Gastrocnemius medialis (tissue), 4 donors: ENCODE measurements around the gene JPH2. TPM values are rescaled to one million over a fixed set of nuclear protein-coding genes. Genes with fewer than 3 reads are reported as not detected.

Experiments used
- ATAC-seq, 2 donors: fragments of 150-250 bp; one replicate each; pipeline ENCODE4 v1.9.1; 2016
- DNase-seq, 2 donors: peaks; one replicate each; pipeline ENCODE4 v3.0.0-alpha.2; 2019
- H3K27ac ChIP-seq, 4 donors: fragments of 200-600 bp; sonication (generic); 1 replicate in 1 of 4; 2 replicates in 3 of 4; pipeline ENCODE4 v1.5.1; 2016 to 2018; ENCODE audit warnings: mild to moderate bottlenecking in 2 of 4, moderate library complexity in 1 of 4
- H3K27me3 ChIP-seq, 3 donors: fragments of 200-600 bp; sonication (generic) in 2 of 3; 1 replicate in 1 of 3; 2 replicates in 2 of 3; pipeline versions ENCODE4 v1.5.1 to v1.6.0; 2016 to 2019; ENCODE audit warnings: mild to moderate bottlenecking in 1 of 3, moderate library complexity in 1 of 3
- H3K36me3 ChIP-seq, 2 donors: fragments of 200-600 bp; sonication (generic) in 1 of 2; one replicate each; pipeline ENCODE4 v1.5.1; 2017 to 2018
- H3K4me1 ChIP-seq, 2 donors: fragments of 200-600 bp; sonication (generic) in 1 of 2; one replicate each; pipeline ENCODE4 v1.5.1; 2016 to 2017; ENCODE audit warnings: mild to moderate bottlenecking in 2 of 2
- H3K4me3 ChIP-seq, 4 donors: fragments of 200-600 bp; sonication (generic) in 3 of 4; 1 replicate in 1 of 4; 2 replicates in 3 of 4; pipeline ENCODE4 v1.5.1; 2016 to 2019; ENCODE audit warnings: mild to moderate bottlenecking in 2 of 4
- H3K9me3 ChIP-seq, 3 donors: fragments of 200-600 bp; sonication (generic) in 2 of 3; 1 replicate in 1 of 3; 2 replicates in 2 of 3; pipeline ENCODE4 v1.5.1; 2016 to 2019
- CTCF ChIP-seq, 5 experiments: fragments of 450-650 bp in 3 of 5; fragments of 200-600 bp in 2 of 5; sonication (generic) in 2 of 5; IDR thresholded peaks in 4 of 5; conservative IDR thresholded peaks in 1 of 5; 1 replicate in 4 of 5; 2 replicates in 1 of 5; pipeline ENCODE4 v1.5.1; 2016 to 2019; ENCODE audit warnings: antibody characterized with exemption in 5 of 5, mild to moderate bottlenecking in 3 of 5, moderate library complexity in 3 of 5
- POLR2A ChIP-seq, 2 donors: fragments of 450-650 bp; IDR thresholded peaks; one replicate each; pipeline ENCODE4 v1.6.1; 2017; ENCODE audit warnings: antibody characterized with exemption in 2 of 2, mild to moderate bottlenecking in 2 of 2, moderate library complexity in 2 of 2
- in situ Hi-C, 4 donors: fragments of 200-750 bp; cut with MboI; loops; one replicate each; pipeline versions ENCODE4 v1.15.0 to v1.8.0; 2017; ENCODE audit warnings: low sequenced_read_pairs in 4 of 4
- intact Hi-C: fragments of 100-400 bp; cut with DNase I; formaldehyde crosslinking; loops from one replicate; pipeline ENCODE4 v1.15.1; 2023; ENCODE audit warnings: low total_unique reads
- total RNA-seq, 4 donors: library from RNA; depleted of rRNA; stranded (reverse); fragments of >200 nt; gene quantifications; one replicate each; pipeline versions ENCODE4 v1.1.0 to v1.2.3, GENCODE V29; 2016

JPH2 gene
- total RNA-seq, 4 donors from 2014 or later: 18.3 to 86.6 (median 38.0) TPM

GRCh38 chr20:44073011-44073674, 113.8 kb downstream of the JPH2 start:
- in situ Hi-C loops: loop anchor here in 1 of 4 donors (10.0 kb wide), 1 partner anchor 318 kb away; no protein-coding TSS in a partner anchor
- Histone ChIP-seq H3K36me3 (no peaks in the 10 kb centered on the region), H3K27me3 (no peaks in the 10 kb centered on the region), H3K4me1 (no peaks in the 10 kb centered on the region), H3K9me3 (no peaks in the 10 kb centered on the region), H3K27ac (no peak overlapping the region), H3K4me3 (no peak overlapping the region)
- DNase-seq (no peak), ATAC-seq (no peak)
- no peak for TF ChIP-seq CTCF (IDR thresholded peaks at IDR 0.05 in 4 of 5, conservative IDR thresholded peaks at IDR 0.05 in 1 of 5)
- TF ChIP-seq POLR2A (IDR thresholded peaks at IDR 0.05): no peak
- intact Hi-C loops: no loop called here

GRCh38 chr20:44072384-44072783, 114.6 kb downstream of the JPH2 start:
- TF ChIP-seq POLR2A (IDR thresholded peaks at IDR 0.05): no peak
- TF ChIP-seq CTCF (IDR thresholded peaks at IDR 0.05 in 4 of 5, conservative IDR thresholded peaks at IDR 0.05 in 1 of 5): no peak
- Histone ChIP-seq H3K4me3 (no peak overlapping the region), H3K4me1 (no peaks in the 10 kb centered on the region), H3K36me3 (no peaks in the 10 kb centered on the region), H3K27ac (no peak overlapping the region), H3K9me3 (no peaks in the 10 kb centered on the region), H3K27me3 (no peaks in the 10 kb centered on the region)
- DNase-seq (no peak), ATAC-seq (no peak)
- in situ Hi-C loops (loop anchor here in 1 of 4 donors (10.0 kb wide), 1 partner anchor 318 kb away; no protein-coding TSS in a partner anchor), intact Hi-C loops (no loop called here)

GRCh38 chr20:44071526-44072111, 115.4 kb downstream of the JPH2 start:
- in situ Hi-C loops: loop anchor here in 1 of 4 donors (10.0 kb wide), 1 partner anchor 317 kb away; no protein-coding TSS in a partner anchor
- no peaks in the 10 kb centered on the region for H3K27me3 ChIP-seq
- intact Hi-C loops: no loop called here
- ATAC-seq (no peak), DNase-seq (peak in 1 of 2 donors; percentile 5)
- H3K4me1 ChIP-seq: no peaks in the 10 kb centered on the region
- H3K27ac ChIP-seq: no peak overlapping the region
- no peak for TF ChIP-seq POLR2A (IDR thresholded peaks at IDR 0.05)
- TF ChIP-seq CTCF (IDR thresholded peaks at IDR 0.05 in 4 of 5, conservative IDR thresholded peaks at IDR 0.05 in 1 of 5): no peak
- no peaks in the 10 kb centered on the region for H3K9me3 ChIP-seq
- H3K36me3 ChIP-seq: no peaks in the 10 kb centered on the region
- no peak overlapping the region for H3K4me3 ChIP-seq

GRCh38 chr20:44071057-44071456, 115.9 kb downstream of the JPH2 start:
- DNase-seq: peak in 1 of 2 donors; percentile 2
- TF ChIP-seq CTCF (IDR thresholded peaks at IDR 0.05 in 4 of 5, conservative IDR thresholded peaks at IDR 0.05 in 1 of 5) (no peak), POLR2A (IDR thresholded peaks at IDR 0.05) (no peak)
- Histone ChIP-seq H3K4me3 (no peak overlapping the region), H3K27ac (no peak overlapping the region), H3K4me1 (no peaks in the 10 kb centered on the region), H3K9me3 (no peaks in the 10 kb centered on the region), H3K36me3 (no peaks in the 10 kb centered on the region), H3K27me3 (no peaks in the 10 kb centered on the region)
- in situ Hi-C loops: loop anchor here in 1 of 4 donors (10.0 kb wide), 1 partner anchor 316 kb away; no protein-coding TSS in a partner anchor
- intact Hi-C loops: no loop called here
- ATAC-seq: no peak
